Tibial nerve (tissue), 4 donors: ENCODE measurements around the gene KCTD16. TPM values are rescaled to one million over a fixed set of nuclear protein-coding genes. Genes with fewer than 3 reads are reported as not detected.

Source experiments
- DNase-seq, 2 donors: peaks; one replicate each; pipeline ENCODE4 v3.0.0-alpha.2; 2019; ENCODE audit warnings: low spot score in 2 of 2
- H3K27ac ChIP-seq, 4 donors: fragments of 200-600 bp; sonication (generic) in 3 of 4; one replicate each; pipeline ENCODE4 v1.5.1; 2017 to 2019; ENCODE audit warnings: mild to moderate bottlenecking in 1 of 4
- H3K27me3 ChIP-seq, 2 donors: fragments of 200-600 bp; sonication (generic) in 1 of 2; one replicate each; pipeline versions ENCODE4 v1.5.1 to v1.6.0; 2017 to 2019
- H3K36me3 ChIP-seq, 3 donors: fragments of 200-600 bp; sonication (generic); one replicate each; pipeline ENCODE4 v1.5.1; 2018 to 2019
- H3K4me1 ChIP-seq, 4 donors: fragments of 200-600 bp; sonication (generic) in 3 of 4; one replicate each; pipeline ENCODE4 v1.5.1; 2017 to 2019
- H3K4me3 ChIP-seq, 4 donors: fragments of 200-600 bp; sonication (generic) in 3 of 4; one replicate each; pipeline ENCODE4 v1.5.1; 2017 to 2019; ENCODE audit warnings: mild to moderate bottlenecking in 1 of 4, moderate library complexity in 1 of 4
- H3K9me3 ChIP-seq, 4 donors: fragments of 200-600 bp; sonication (generic) in 3 of 4; one replicate each; pipeline ENCODE4 v1.5.1; 2017 to 2019
- CTCF ChIP-seq, 5 experiments: fragments of 200-600 bp in 3 of 5; fragments of 450-650 bp in 2 of 5; sonication (generic) in 3 of 5; IDR thresholded peaks; one replicate each; pipeline ENCODE4 v1.5.1; 2016 to 2019; ENCODE audit warnings: antibody characterized with exemption in 5 of 5, mild to moderate bottlenecking in 3 of 5, moderate library complexity in 2 of 5
- EP300 ChIP-seq, 2 donors: sonication (generic); formaldehyde crosslinking; IDR thresholded peaks; one replicate each; pipeline ENCODE4 v1.6.1; 2017; ENCODE audit warnings: antibody characterized with exemption in 2 of 2, mild to moderate bottlenecking in 1 of 2
- POLR2A ChIP-seq, 2 donors: fragments of 450-650 bp; IDR thresholded peaks; one replicate each; pipeline ENCODE4 v1.6.1; 2017; ENCODE audit warnings: antibody characterized with exemption in 2 of 2, mild to moderate bottlenecking in 2 of 2, moderate library complexity in 2 of 2
- WGBS, 2 donors: methylation state at CpG; one replicate each; pipeline ENCODE4 v1.1.5; 2018; 5-methylcytosine and 5-hydroxymethylcytosine counted together
- total RNA-seq, 4 donors: library from RNA; depleted of rRNA; stranded (reverse); fragments of >200 nt; gene quantifications; one replicate each; pipeline ENCODE4 v1.1.0, GENCODE V29; 2016

The KCTD16 gene
- total RNA-seq, 4 donors from 2014 or later, result under 0.01 to 0.44 (median 0.41) TPM

- H3K4me3 ChIP-seq, result no peak overlapping the region
- no peaks in the 10 kb centered on the region for H3K27me3 ChIP-seq
- 96 to 98% methylated on average over 2 of the region's 2 CpGs for WGBS, 2 donors
- H3K27ac ChIP-seq, result no peak overlapping the region
- no peak for DNase-seq
- H3K9me3 ChIP-seq, result no peaks in the 10 kb centered on the region
- no peak for TF ChIP-seq EP300 (IDR thresholded peaks at IDR 0.05)
- no peak for TF ChIP-seq POLR2A (IDR thresholded peaks at IDR 0.05)
- no peak for TF ChIP-seq CTCF (IDR thresholded peaks at IDR 0.05)
- no peaks in the 10 kb centered on the region for H3K36me3 ChIP-seq
- no peaks in the 10 kb centered on the region for H3K4me1 ChIP-seq
Observed at GRCh38 chr5:144254552-144254951, 83.9 kb downstream of the KCTD16 start.

- Histone ChIP-seq H3K4me3 (no peak overlapping the region), H3K36me3 (no peaks in the 10 kb centered on the region), H3K9me3 (no peaks in the 10 kb centered on the region), H3K27ac (no peak overlapping the region), H3K4me1 (no peaks in the 10 kb centered on the region), H3K27me3 (no peaks in the 10 kb centered on the region)
- no peak for DNase-seq
- no peak for TF ChIP-seq CTCF (IDR thresholded peaks at IDR 0.05)
- TF ChIP-seq POLR2A (IDR thresholded peaks at IDR 0.05), result no peak
- no peak for TF ChIP-seq EP300 (IDR thresholded peaks at IDR 0.05)
- 21 to 60% methylated on average over 2 of the region's 2 CpGs for WGBS, 2 donors
Observed at GRCh38 chr5:144260121-144260520, 89.4 kb downstream of the KCTD16 start.

- H3K27me3 ChIP-seq, result no peaks in the 10 kb centered on the region
- no peak overlapping the region for H3K27ac ChIP-seq
- TF ChIP-seq POLR2A (IDR thresholded peaks at IDR 0.05), result no peak
- TF ChIP-seq CTCF (IDR thresholded peaks at IDR 0.05), result no peak
- no peak for TF ChIP-seq EP300 (IDR thresholded peaks at IDR 0.05)
- H3K4me3 ChIP-seq, result no peak overlapping the region
- H3K4me1 ChIP-seq, result no peaks in the 10 kb centered on the region
- 53 to 78% methylated on average over 3 of the region's 3 CpGs for WGBS, 2 donors
- no peaks in the 10 kb centered on the region for H3K36me3 ChIP-seq
- DNase-seq, result no peak
- H3K9me3 ChIP-seq, result peaks cover 0 to 12% (median 2%) of the 10 kb centered on the region in 4 donors
Observed at GRCh38 chr5:144265643-144266247, 95.1 kb downstream of the KCTD16 start.

GRCh38 chr5:144267961-144268513 lies 97.4 kb downstream of the KCTD16 start:
- no peak overlapping the region for H3K4me3 ChIP-seq
- no peak for TF ChIP-seq CTCF (IDR thresholded peaks at IDR 0.05)
- TF ChIP-seq POLR2A (IDR thresholded peaks at IDR 0.05), result no peak
- TF ChIP-seq EP300 (IDR thresholded peaks at IDR 0.05), result no peak
- 64% methylated on average over 4 of the region's 4 CpGs for WGBS, 2 donors
- no peak overlapping the region for H3K27ac ChIP-seq
- no peaks in the 10 kb centered on the region for H3K36me3 ChIP-seq
- no peaks in the 10 kb centered on the region for H3K4me1 ChIP-seq
- peaks cover 0 to 23% (median 4%) of the 10 kb centered on the region in 4 donors for H3K9me3 ChIP-seq
- H3K27me3 ChIP-seq, result no peaks in the 10 kb centered on the region
- no peak for DNase-seq

GRCh38 chr5:144273232-144274027 lies 102.8 kb downstream of the KCTD16 start:
- TF ChIP-seq POLR2A (IDR thresholded peaks at IDR 0.05) (no peak), CTCF (IDR thresholded peaks at IDR 0.05) (no peak), EP300 (IDR thresholded peaks at IDR 0.05) (no peak)
- no peak overlapping the region for H3K4me3 ChIP-seq
- 86 to 93% methylated on average over 2 of the region's 2 CpGs for WGBS, 2 donors
- peaks cover 0 to 19% (median 4%) of the 10 kb centered on the region in 4 donors for H3K9me3 ChIP-seq
- no peak overlapping the region for H3K27ac ChIP-seq
- no peaks in the 10 kb centered on the region for H3K36me3 ChIP-seq
- DNase-seq, result no peak
- H3K4me1 ChIP-seq, result no peaks in the 10 kb centered on the region
- no peaks in the 10 kb centered on the region for H3K27me3 ChIP-seq
